CD4-positive, alpha-beta T cell treated with Interferon alpha-2 for 1 hour (primary cell): ENCODE results near the gene FRMD4A.

Experiments
- DNase-seq, 2 donors: peaks; one replicate each; pipeline ENCODE4 v3.0.0-alpha.2; 2020 to 2022

The FRMD4A gene

GRCh38 chr10:14336736-14337135, 6.0 kb upstream of the FRMD4A start:
- DNase-seq: no peak

GRCh38 chr10:14334771-14335170, 4.0 kb upstream of the FRMD4A start:
- DNase-seq: no peak

GRCh38 chr10:14333606-14334005, 2.9 kb upstream of the FRMD4A start:
- no peak for DNase-seq

GRCh38 chr10:14332903-14333302, 2.2 kb upstream of the FRMD4A start:
- DNase-seq: no peak

- no peak for DNase-seq
Measured at GRCh38 chr10:14329746-14330173, 964 bp downstream of the FRMD4A start.

GRCh38 chr10:14328881-14329672, 1.6 kb downstream of the FRMD4A start:
- DNase-seq: no peak

GRCh38 chr10:14327527-14327926, 3.2 kb downstream of the FRMD4A start:
- no peak for DNase-seq

- DNase-seq: no peak
Measured at GRCh38 chr10:14326581-14326980, 4.1 kb downstream of the FRMD4A start.

- peak; percentile 9 to 39 for DNase-seq
Measured at GRCh38 chr10:14325325-14325955, 5.3 kb downstream of the FRMD4A start.

- no peak for DNase-seq
Measured at GRCh38 chr10:14322526-14323188, 8.1 kb downstream of the FRMD4A start.

- DNase-seq: no peak
Measured at GRCh38 chr10:14318007-14318406, 12.7 kb downstream of the FRMD4A start.

GRCh38 chr10:14312014-14312413, 18.7 kb downstream of the FRMD4A start:
- no peak for DNase-seq

GRCh38 chr10:14311206-14311957, 19.3 kb downstream of the FRMD4A start:
- DNase-seq: no peak

- DNase-seq: no peak
Measured at GRCh38 chr10:14309593-14309992, 21.1 kb downstream of the FRMD4A start.

GRCh38 chr10:14306190-14306589, 24.5 kb downstream of the FRMD4A start:
- DNase-seq: no peak

- DNase-seq: no peak
Measured at GRCh38 chr10:14304046-14304445, 26.7 kb downstream of the FRMD4A start.

GRCh38 chr10:14302035-14302434, 28.7 kb downstream of the FRMD4A start:
- DNase-seq: no peak

GRCh38 chr10:14299556-14299955, 31.2 kb downstream of the FRMD4A start:
- no peak for DNase-seq

- no peak for DNase-seq
Measured at GRCh38 chr10:14296065-14296709, 34.5 kb downstream of the FRMD4A start.

- no peak for DNase-seq
Measured at GRCh38 chr10:14294347-14295059, 36.2 kb downstream of the FRMD4A start.

GRCh38 chr10:14293526-14293925, 37.2 kb downstream of the FRMD4A start:
- DNase-seq: no peak

- DNase-seq: no peak
Measured at GRCh38 chr10:14291296-14291695, 39.4 kb downstream of the FRMD4A start.
